ENCODE results near the gene OR6C1.
"Not testable (repeated sequence)": the region's sequence is repeated elsewhere in the genome, so short reads cannot be mapped to it uniquely, and the experiment has no call there.

The OR6C1 gene

GRCh38 chr12:55314043-55314442 lies at the start of gene OR6C1:
Gene OR6C1, plus strand, starts transcription at chr12:55314343. Its CDS starts 6,257 bp downstream, at chr12:55320600.
- no peak for DNase-seq (ENCODE audit: low read depth, low spot score)

- DNase-seq (ENCODE audit: low read depth, low spot score): no peak
These were observed 33.2 kb upstream of the OR6C1 start for GRCh38 chr12:55280991-55281390.

DNA sequence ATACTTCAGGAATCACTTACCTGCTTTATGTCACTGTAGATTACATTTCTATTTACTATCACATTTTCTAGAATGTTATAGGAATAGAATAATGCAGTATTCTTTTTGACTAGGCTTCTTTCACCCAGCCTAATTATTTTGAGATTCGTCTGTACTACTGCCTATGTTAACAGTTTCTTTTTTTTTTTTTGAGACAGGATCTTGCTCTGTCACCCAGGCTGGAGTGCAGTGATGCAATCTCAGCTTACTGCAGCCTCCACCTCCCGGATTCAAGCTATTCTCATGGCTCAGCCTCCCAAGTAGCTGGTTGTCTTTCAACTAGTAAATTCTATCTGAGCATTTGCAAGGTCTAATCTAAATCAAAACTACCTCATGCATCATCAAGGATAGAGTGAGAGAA lies 24.1 kb upstream of the OR6C1 start:
- DNase-seq (ENCODE audit: low read depth, low spot score): no peak

GRCh38 chr12:55296469-55296868 lies 17.7 kb upstream of the OR6C1 start, which contains the start of gene OR6C6:
Gene OR6C6, minus strand, starts transcription at chr12:55296569. Its CDS starts 1,337 bp downstream, at chr12:55295232.
- DNase-seq (ENCODE audit: low read depth, low spot score): no peak

GRCh38 chr12:55320201-55320600 lies 6.1 kb downstream of the OR6C1 start:
- DNase-seq (ENCODE audit: low read depth, low spot score): no peak

DNA sequence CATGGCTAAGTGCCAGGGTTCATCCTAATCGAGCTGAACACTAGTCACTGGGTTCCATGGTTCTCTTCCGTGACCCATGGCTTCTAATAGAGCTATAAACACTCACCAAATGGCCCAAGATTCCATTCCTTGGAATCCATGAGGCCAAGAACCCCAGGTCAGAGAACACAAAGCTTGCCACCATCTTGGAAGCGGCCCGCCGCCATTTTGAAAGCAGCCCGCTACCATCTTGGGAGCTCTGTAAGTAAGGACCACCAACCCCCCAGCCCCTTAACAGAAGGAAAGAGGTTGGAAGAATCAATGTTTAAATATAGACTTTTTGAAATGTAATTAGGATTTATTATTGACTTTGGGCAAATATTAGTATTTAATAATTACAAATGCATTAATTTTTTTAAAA lies 11.7 kb downstream of the OR6C1 start:
- not testable (repeated sequence) for DNase-seq (ENCODE audit: low read depth, low spot score)

GRCh38 chr12:55330446-55330845 lies 16.3 kb downstream of the OR6C1 start, which contains the start of gene OR6C3:
Gene OR6C3, plus strand, starts transcription at chr12:55330746. Its CDS starts 955 bp downstream, at chr12:55331701.
- no peak for DNase-seq (ENCODE audit: low read depth, low spot score)

DNA sequence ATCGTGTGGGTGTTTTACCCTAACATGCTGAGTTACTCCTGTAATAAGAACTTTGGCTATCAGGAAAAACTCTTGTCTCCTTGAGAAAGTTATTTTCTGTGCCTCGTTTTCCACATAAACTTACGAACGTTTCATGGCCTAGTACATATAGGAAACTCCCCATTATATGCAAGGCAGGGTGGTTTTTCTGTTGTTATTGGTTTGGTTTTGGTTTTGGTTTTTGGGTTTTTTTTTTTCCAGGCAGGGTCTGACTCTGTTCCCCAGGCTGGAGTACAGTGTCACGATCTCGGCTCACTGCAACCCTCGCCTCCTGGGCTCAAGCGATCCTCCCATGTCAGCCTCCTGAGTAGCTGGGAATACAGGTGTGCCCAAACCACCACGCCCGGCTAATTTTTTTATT lies 21.9 kb downstream of the OR6C1 start:
- no peak for DNase-seq (ENCODE audit: low read depth, low spot score)

DNA sequence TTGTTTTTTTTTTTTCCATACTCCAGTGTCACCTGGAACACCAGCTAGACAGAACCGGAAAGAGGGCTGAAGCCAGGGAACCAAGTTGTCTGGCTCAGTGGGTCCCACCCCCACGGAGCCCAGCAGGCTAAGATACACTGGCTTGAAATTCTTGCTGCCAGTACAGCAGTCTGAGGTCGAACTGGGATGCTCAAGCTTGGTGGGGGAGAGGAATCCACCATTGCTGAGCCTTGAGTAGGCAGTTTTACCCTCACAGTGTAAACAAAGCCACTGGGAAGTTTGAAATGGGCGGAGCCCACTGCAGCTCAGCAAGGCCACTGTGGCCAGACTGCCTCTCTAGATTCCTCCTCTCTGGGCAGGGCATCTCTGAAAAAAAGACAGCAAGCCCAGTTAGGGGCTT lies 41.2 kb downstream of the OR6C1 start:
- DNase-seq (ENCODE audit: low read depth, low spot score): not testable (repeated sequence)

DNA sequence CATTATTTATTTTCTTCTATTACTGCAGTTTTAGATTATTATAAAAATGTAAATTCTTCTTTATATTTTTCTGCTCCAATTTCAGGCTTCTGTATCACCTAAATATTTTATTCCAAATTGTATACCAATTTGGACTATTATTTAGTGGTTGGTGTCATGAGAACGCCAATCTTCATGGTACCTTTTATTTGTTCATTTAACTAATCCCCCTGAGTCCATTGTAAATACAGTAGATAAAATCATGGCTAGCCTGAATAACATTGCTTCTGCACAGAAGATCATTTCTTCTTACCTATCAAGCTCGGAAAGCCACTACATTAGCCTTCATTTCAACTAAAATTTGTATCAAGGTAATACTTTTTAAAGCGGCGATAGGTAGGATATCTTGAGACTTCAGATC lies 48.5 kb downstream of the OR6C1 start, which contains the start of gene OR6C75:
Gene OR6C75, plus strand, starts transcription at position 301 of the 400 bp plus-strand sequence. CDS start 2,136 bp downstream, outside the sequence.
- no peak for DNase-seq (ENCODE audit: low read depth, low spot score)

- DNase-seq (ENCODE audit: low read depth, low spot score): no peak
These were observed 50.9 kb downstream of the OR6C1 start for GRCh38 chr12:55365086-55365485.

Measured in smooth muscle cell of the brain vasculature (primary cell).